Adipocyte (in vitro differentiated cells): ENCODE data around the gene ECHDC1.

Source experiments
- DNase-seq: peaks from one replicate; pipeline ENCODE4 v3.0.0-alpha.2; 2015; ENCODE audit warnings: low read depth
- H3K27me3 ChIP-seq: replicated peaks from 2 replicates; pipeline ENCODE4 v1.7.0; 2013; ENCODE audit warnings: mild to moderate bottlenecking, low read length, moderate library complexity; ENCODE audit not compliant: control insufficient read depth, insufficient read depth
- H3K36me3 ChIP-seq: 2 replicates; pipeline ENCODE4 v1.7.0; 2013; ENCODE audit warnings: low read length, mild to moderate bottlenecking, moderate library complexity; ENCODE audit not compliant: control insufficient read depth, insufficient read depth, severe bottlenecking
- H3K4me1 ChIP-seq: 2 replicates; pipeline ENCODE4 v1.7.0; 2013; ENCODE audit warnings: mild to moderate bottlenecking, low read length, moderate library complexity; ENCODE audit not compliant: control insufficient read depth, insufficient read depth
- H3K4me3 ChIP-seq: 2 replicates; pipeline ENCODE4 v1.7.0; 2013; ENCODE audit warnings: mild to moderate bottlenecking, low read length, moderate library complexity
- H3K9ac ChIP-seq: 2 replicates; pipeline ENCODE4 v1.7.0; 2013; ENCODE audit warnings: mild to moderate bottlenecking, low read length, moderate library complexity
- H3K9me3 ChIP-seq: 2 replicates; pipeline ENCODE4 v1.7.0; 2013; ENCODE audit warnings: mild to moderate bottlenecking, low read length, moderate library complexity; ENCODE audit not compliant: control insufficient read depth

Gene ECHDC1

GRCh38 chr6:127277878-127278843, 65.2 kb downstream of the ECHDC1 start:
- H3K9me3 ChIP-seq, result no peaks in the 10 kb centered on the region
- H3K27me3 ChIP-seq, result no peaks in the 10 kb centered on the region
- H3K4me1 ChIP-seq, result peaks cover 11% of the 10 kb centered on the region
- H3K36me3 ChIP-seq, result peaks cover 28% of the 10 kb centered on the region
- no peak for DNase-seq
- H3K9ac ChIP-seq, result no peak overlapping the region
- no peak overlapping the region for H3K4me3 ChIP-seq

- Histone ChIP-seq H3K9me3 (no peaks in the 10 kb centered on the region), H3K4me3 (no peak overlapping the region), H3K36me3 (peaks cover 10% of the 10 kb centered on the region), H3K4me1 (peaks cover 29% of the 10 kb centered on the region), H3K9ac (no peak overlapping the region), H3K27me3 (no peaks in the 10 kb centered on the region)
- no peak for DNase-seq
These were observed 67.1 kb downstream of the ECHDC1 start for GRCh38 chr6:127276331-127276730.

GRCh38 chr6:127273499-127273898, 69.9 kb downstream of the ECHDC1 start:
- no peaks in the 10 kb centered on the region for H3K27me3 ChIP-seq
- H3K4me3 ChIP-seq, result no peak overlapping the region
- H3K9ac ChIP-seq, result no peak overlapping the region
- no peak for DNase-seq
- H3K9me3 ChIP-seq, result no peaks in the 10 kb centered on the region
- peaks cover 48% of the 10 kb centered on the region for H3K4me1 ChIP-seq
- no peaks in the 10 kb centered on the region for H3K36me3 ChIP-seq

- Histone ChIP-seq H3K9me3 (no peaks in the 10 kb centered on the region), H3K4me1 (peaks cover 41% of the 10 kb centered on the region), H3K36me3 (no peaks in the 10 kb centered on the region), H3K27me3 (no peaks in the 10 kb centered on the region), H3K4me3 (no peak overlapping the region), H3K9ac (no peak overlapping the region)
- no peak for DNase-seq
These were observed 70.8 kb downstream of the ECHDC1 start for GRCh38 chr6:127272576-127272975.

- peaks cover 43% of the 10 kb centered on the region for H3K4me1 ChIP-seq
- peak overlapping the region; percentile 96 for H3K4me3 ChIP-seq
- no peaks in the 10 kb centered on the region for H3K36me3 ChIP-seq
- no peaks in the 10 kb centered on the region for H3K9me3 ChIP-seq
- no peaks in the 10 kb centered on the region for H3K27me3 ChIP-seq
- peak; percentile 52 for DNase-seq
- H3K9ac ChIP-seq, result peak overlapping the region; percentile 89
These were observed 75.5 kb downstream of the ECHDC1 start for GRCh38 chr6:127267646-127268625.

GRCh38 chr6:127266892-127267645, 76.3 kb downstream of the ECHDC1 start:
- H3K4me3 ChIP-seq, result peak overlapping the region; percentile 96
- DNase-seq, result peak; percentile 69
- H3K4me1 ChIP-seq, result peaks cover 34% of the 10 kb centered on the region
- no peaks in the 10 kb centered on the region for H3K36me3 ChIP-seq
- no peaks in the 10 kb centered on the region for H3K9me3 ChIP-seq
- no peaks in the 10 kb centered on the region for H3K27me3 ChIP-seq
- H3K9ac ChIP-seq, result peak overlapping the region; percentile 89

- Histone ChIP-seq H3K4me3 (peak within 1 kb of the TSS; percentile 96), H3K36me3 (no peaks in the 10 kb centered on the region), H3K27me3 (no peaks in the 10 kb centered on the region), H3K4me1 (peaks cover 28% of the 10 kb centered on the region), H3K9ac (peak within 1 kb of the TSS; percentile 89), H3K9me3 (no peaks in the 10 kb centered on the region)
- DNase-seq, result peak; percentile 93
These were observed 77.1 kb downstream of the ECHDC1 start, which contains the start of gene RNF146 for GRCh38 chr6:127266178-127266891. RNF146 (plus strand) TSS chr6:127266864; CDS start chr6:127280339, 13,475 bp downstream.

GRCh38 chr6:127263481-127263880, 79.9 kb downstream of the ECHDC1 start:
- no peak for DNase-seq
- Histone ChIP-seq H3K27me3 (no peaks in the 10 kb centered on the region), H3K4me3 (no peak overlapping the region), H3K36me3 (no peaks in the 10 kb centered on the region), H3K9me3 (no peaks in the 10 kb centered on the region), H3K9ac (no peak overlapping the region), H3K4me1 (peaks cover 5% of the 10 kb centered on the region)

- peaks cover 4% of the 10 kb centered on the region for H3K4me1 ChIP-seq
- H3K27me3 ChIP-seq, result no peaks in the 10 kb centered on the region
- no peaks in the 10 kb centered on the region for H3K9me3 ChIP-seq
- no peak overlapping the region for H3K4me3 ChIP-seq
- no peaks in the 10 kb centered on the region for H3K36me3 ChIP-seq
- no peak for DNase-seq
- no peak overlapping the region for H3K9ac ChIP-seq
These were observed 80.5 kb downstream of the ECHDC1 start for GRCh38 chr6:127262896-127263295.

GRCh38 chr6:127255286-127255685, 88.1 kb downstream of the ECHDC1 start:
- H3K4me1 ChIP-seq, result no peaks in the 10 kb centered on the region
- H3K9ac ChIP-seq, result no peak overlapping the region
- no peaks in the 10 kb centered on the region for H3K36me3 ChIP-seq
- no peak overlapping the region for H3K4me3 ChIP-seq
- no peak for DNase-seq
- H3K9me3 ChIP-seq, result no peaks in the 10 kb centered on the region
- H3K27me3 ChIP-seq, result no peaks in the 10 kb centered on the region
